Tibial nerve (tissue), 4 donors: ENCODE measurements around the gene STING1. TPM values are rescaled to one million over a fixed set of nuclear protein-coding genes. Genes with fewer than 3 reads are reported as not detected.

Source experiments
- DNase-seq, 2 donors: peaks; one replicate each; pipeline ENCODE4 v3.0.0-alpha.2; 2019; ENCODE audit warnings: low spot score in 2 of 2
- H3K27ac ChIP-seq, 4 donors: fragments of 200-600 bp; sonication (generic) in 3 of 4; one replicate each; pipeline ENCODE4 v1.5.1; 2017 to 2019; ENCODE audit warnings: mild to moderate bottlenecking in 1 of 4
- H3K27me3 ChIP-seq, 2 donors: fragments of 200-600 bp; sonication (generic) in 1 of 2; one replicate each; pipeline versions ENCODE4 v1.5.1 to v1.6.0; 2017 to 2019
- H3K36me3 ChIP-seq, 3 donors: fragments of 200-600 bp; sonication (generic); one replicate each; pipeline ENCODE4 v1.5.1; 2018 to 2019
- H3K4me1 ChIP-seq, 4 donors: fragments of 200-600 bp; sonication (generic) in 3 of 4; one replicate each; pipeline ENCODE4 v1.5.1; 2017 to 2019
- H3K4me3 ChIP-seq, 4 donors: fragments of 200-600 bp; sonication (generic) in 3 of 4; one replicate each; pipeline ENCODE4 v1.5.1; 2017 to 2019; ENCODE audit warnings: mild to moderate bottlenecking in 1 of 4, moderate library complexity in 1 of 4
- H3K9me3 ChIP-seq, 4 donors: fragments of 200-600 bp; sonication (generic) in 3 of 4; one replicate each; pipeline ENCODE4 v1.5.1; 2017 to 2019
- CTCF ChIP-seq, 5 experiments: fragments of 200-600 bp in 3 of 5; fragments of 450-650 bp in 2 of 5; sonication (generic) in 3 of 5; IDR thresholded peaks; one replicate each; pipeline ENCODE4 v1.5.1; 2016 to 2019; ENCODE audit warnings: antibody characterized with exemption in 5 of 5, mild to moderate bottlenecking in 3 of 5, moderate library complexity in 2 of 5
- EP300 ChIP-seq, 2 donors: sonication (generic); formaldehyde crosslinking; IDR thresholded peaks; one replicate each; pipeline ENCODE4 v1.6.1; 2017; ENCODE audit warnings: antibody characterized with exemption in 2 of 2, mild to moderate bottlenecking in 1 of 2
- POLR2A ChIP-seq, 2 donors: fragments of 450-650 bp; IDR thresholded peaks; one replicate each; pipeline ENCODE4 v1.6.1; 2017; ENCODE audit warnings: antibody characterized with exemption in 2 of 2, mild to moderate bottlenecking in 2 of 2, moderate library complexity in 2 of 2
- WGBS, 2 donors: methylation state at CpG; one replicate each; pipeline ENCODE4 v1.1.5; 2018; 5-methylcytosine and 5-hydroxymethylcytosine counted together
- total RNA-seq, 4 donors: library from RNA; depleted of rRNA; stranded (reverse); fragments of >200 nt; gene quantifications; one replicate each; pipeline ENCODE4 v1.1.0, GENCODE V29; 2016

STING1 gene
- total RNA-seq, 4 donors from 2014 or later, result 48.1 to 102 (median 73.1) TPM

GRCh38 chr5:139501381-139501780, 18.8 kb upstream of the STING1 start:
- Histone ChIP-seq H3K27me3 (no peaks in the 10 kb centered on the region), H3K4me1 (no peaks in the 10 kb centered on the region), H3K36me3 (no peaks in the 10 kb centered on the region), H3K4me3 (no peak overlapping the region), H3K9me3 (no peaks in the 10 kb centered on the region), H3K27ac (no peak overlapping the region)
- no peak for DNase-seq
- 77 to 86% methylated on average over 4 of the region's 4 CpGs for WGBS, 2 donors
- no peak for TF ChIP-seq POLR2A (IDR thresholded peaks at IDR 0.05)
- no peak for TF ChIP-seq CTCF (IDR thresholded peaks at IDR 0.05)
- TF ChIP-seq EP300 (IDR thresholded peaks at IDR 0.05), result no peak

GRCh38 chr5:139495638-139496435, 13.3 kb upstream of the STING1 start:
- Histone ChIP-seq H3K9me3 (no peaks in the 10 kb centered on the region), H3K4me1 (peaks cover 0 to 17% (median 0%) of the 10 kb centered on the region in 4 donors), H3K27me3 (no peaks in the 10 kb centered on the region), H3K4me3 (no peak overlapping the region), H3K36me3 (no peaks in the 10 kb centered on the region), H3K27ac (peak overlapping the region in 1 of 4 donors; percentile 66)
- no peak for DNase-seq
- 91 to 94% methylated on average over 3 of the region's 3 CpGs for WGBS, 2 donors
- no peak for TF ChIP-seq POLR2A (IDR thresholded peaks at IDR 0.05)
- TF ChIP-seq CTCF (IDR thresholded peaks at IDR 0.05), result no peak
- TF ChIP-seq EP300 (IDR thresholded peaks at IDR 0.05), result no peak

GRCh38 chr5:139494832-139495231, 12.3 kb upstream of the STING1 start:
- TF ChIP-seq CTCF (IDR thresholded peaks at IDR 0.05) (no peak), EP300 (IDR thresholded peaks at IDR 0.05) (no peak), POLR2A (IDR thresholded peaks at IDR 0.05) (no peak)
- peaks cover 0 to 17% (median 0%) of the 10 kb centered on the region in 4 donors for H3K4me1 ChIP-seq
- H3K9me3 ChIP-seq, result no peaks in the 10 kb centered on the region
- no peaks in the 10 kb centered on the region for H3K27me3 ChIP-seq
- H3K27ac ChIP-seq, result peak overlapping the region in 1 of 4 donors; percentile 66
- H3K36me3 ChIP-seq, result no peaks in the 10 kb centered on the region
- H3K4me3 ChIP-seq, result no peak overlapping the region
- no peak for DNase-seq

GRCh38 chr5:139494256-139494655, 11.7 kb upstream of the STING1 start:
- no peaks in the 10 kb centered on the region for H3K27me3 ChIP-seq
- H3K27ac ChIP-seq, result no peak overlapping the region
- TF ChIP-seq POLR2A (IDR thresholded peaks at IDR 0.05), result no peak
- no peak for TF ChIP-seq EP300 (IDR thresholded peaks at IDR 0.05)
- no peak for TF ChIP-seq CTCF (IDR thresholded peaks at IDR 0.05)
- peaks cover 0 to 17% (median 0%) of the 10 kb centered on the region in 4 donors for H3K4me1 ChIP-seq
- no peaks in the 10 kb centered on the region for H3K9me3 ChIP-seq
- H3K36me3 ChIP-seq, result no peaks in the 10 kb centered on the region
- DNase-seq, result no peak
- WGBS, 2 donors, result 89 to 99% methylated on average over 3 of the region's 3 CpGs
- H3K4me3 ChIP-seq, result no peak overlapping the region

GRCh38 chr5:139492700-139493192, 10.2 kb upstream of the STING1 start:
- Histone ChIP-seq H3K27ac (peak overlapping the region in 2 of 4 donors; percentile 24 to 68), H3K4me3 (peak overlapping the region in 1 of 4 donors; percentile 13)
- DNase-seq, result no peak

More at GRCh38 chr5:139492700-139493192, 10.2 kb upstream of the STING1 start:
- Histone ChIP-seq H3K36me3 (no peaks in the 10 kb centered on the region), H3K4me1 (peaks cover 0 to 17% (median 0%) of the 10 kb centered on the region in 4 donors), H3K9me3 (no peaks in the 10 kb centered on the region), H3K27me3 (no peaks in the 10 kb centered on the region)
- 6 to 16% methylated on average over 6 of the region's 6 CpGs for WGBS, 2 donors
- TF ChIP-seq POLR2A (IDR thresholded peaks at IDR 0.05), result no peak
- TF ChIP-seq EP300 (IDR thresholded peaks at IDR 0.05), result no peak
- TF ChIP-seq CTCF (IDR thresholded peaks at IDR 0.05), result no peak
